Measurements from ENCODE around the gene RAB27B. TPM values are rescaled to one million over a fixed set of nuclear protein-coding genes. Genes with fewer than 3 reads are reported as not detected.

Gene RAB27B
- total and polyA plus RNA-seq, 2 of the 8 experiments (the other 6 are each of a cell fraction or from before 2014, with no cell fraction given): 0.05 to 0.60 TPM

- ChIA-PET POLR2A (ENCODE audit: partially characterized antibody) (no interaction called here), CTCF (ENCODE audit: partially characterized antibody) (interaction anchor here (0.7 kb wide), 1 partner anchor 24 kb away, joined by 3 read pairs; no protein-coding TSS in a partner anchor)
- Histone ChIP-seq H4K91ac (replicated peaks; ENCODE audit: insufficient read length, low read length) (no peak overlapping the region), H4K5ac (ENCODE audit: insufficient read length, low read depth, low read length) (no peak overlapping the region), H3K9ac (replicated peaks in 1 of 4; ENCODE audit: extremely low read depth in 1 of 4, low read depth in 3 of 4, low read length in 3 of 4) (no peak overlapping the region), H2BK12ac (ENCODE audit: low read depth, low read length) (no peak overlapping the region), H3K27me3 (replicated peaks in 1 of 4; ENCODE audit: control insufficient read depth in 3 of 4, extremely low read depth in 1 of 4, insufficient read depth in 3 of 4, low read length in 3 of 4) (no peaks in the 10 kb centered on the region), H3K79me1 (ENCODE audit: low read depth, low read length) (no peaks in the 10 kb centered on the region), H3K4ac (replicated peaks; ENCODE audit: insufficient read length, low read depth, low read length) (no peak overlapping the region), H3K4me2 (ENCODE audit: insufficient read depth in 1 of 2, low read depth in 2 of 2, low read length in 2 of 2) (no peak overlapping the region), H3K79me2 (ENCODE audit: control insufficient read depth in 1 of 2, insufficient read depth in 2 of 2, low read length in 2 of 2) (no peaks in the 10 kb centered on the region), H3K14ac (ENCODE audit: insufficient read length) (no peak overlapping the region), H3K18ac (ENCODE audit: extremely low read depth, low read length) (no peak overlapping the region), H3K23ac (ENCODE audit: insufficient read length) (no peak overlapping the region), H3K4me3 (ENCODE audit: extremely low read depth in 1 of 4, insufficient read depth in 2 of 4, low read depth in 3 of 4, low read length in 4 of 4) (no peak overlapping the region), H2BK5ac (ENCODE audit: low read depth, low read length) (no peak overlapping the region), H2AK5ac (ENCODE audit: low read depth, low read length) (no peak overlapping the region), H3K23me2 (ENCODE audit: low read depth, low read length) (no peaks in the 10 kb centered on the region), H4K8ac (ENCODE audit: extremely low read depth, insufficient read depth, low read length) (no peak overlapping the region), H2BK20ac (ENCODE audit: low read length) (no peak overlapping the region), H3K27ac (ENCODE audit: low read depth, low read length) (no peak overlapping the region), H2AFZ (ENCODE audit: low read length) (no peak overlapping the region), H3K56ac (replicated peaks; ENCODE audit: insufficient read length, low read depth, low read length) (no peak overlapping the region), H2BK15ac (ENCODE audit: low read length) (no peak overlapping the region), H4K20me1 (replicated peaks in 1 of 2; ENCODE audit: control insufficient read depth in 1 of 2, insufficient read depth in 2 of 2, low read length in 2 of 2) (no peaks in the 10 kb centered on the region), H3K9me3 (ENCODE audit: insufficient read depth in 2 of 2, low read depth in 1 of 2, low read length in 1 of 2) (no peaks in the 10 kb centered on the region), H2BK120ac (replicated peaks; ENCODE audit: low read depth, low read length) (no peak overlapping the region), H3K36me3 (ENCODE audit: control insufficient read depth in 2 of 4, insufficient read depth in 4 of 4, low read length in 3 of 4) (no peaks in the 10 kb centered on the region), H3K4me1 (replicated peaks in 1 of 4; ENCODE audit: control insufficient read depth in 3 of 4, insufficient read depth in 4 of 4, low read length in 3 of 4) (no peaks in the 10 kb centered on the region)
- WGBS, 2 experiments (ENCODE audit: extremely low coverage in 1 of 2, insufficient coverage in 1 of 2, insufficient read length in 1 of 2, insufficient replicate concordance in 2 of 2, low coverage in 1 of 2, low lambda C conversion rate in 2 of 2, missing lambda C conversion rate in 1 of 2): 90% methylated on average over 6 of the region's 6 CpGs; no CpG with 5 or more reads in 1 of the 2 experiments
- TF ChIP-seq MAFK (IDR thresholded peaks at IDR 0.05; ENCODE audit: low read depth, low read length) (no peak), RXRA (IDR thresholded peaks at IDR 0.05; ENCODE audit: insufficient read depth, low read depth, low read length) (no peak), YY1 (IDR thresholded peaks at IDR 0.05; ENCODE audit: low read depth, low read length) (no peak), CREB1 (IDR thresholded peaks at IDR 0.05) (no peak), RNF2 (IDR thresholded peaks at IDR 0.05; ENCODE audit: borderline replicate concordance, low read depth, low read length, missing control alignments, poor library complexity, severe bottlenecking) (no peak), ASH2L (IDR thresholded peaks at IDR 0.05; ENCODE audit: low read length) (no peak), SP2 (IDR thresholded peaks at IDR 0.05; ENCODE audit: low read length) (no peak), SIRT6 (IDR thresholded peaks at IDR 0.05; ENCODE audit: low read length) (no peak)
- FAIRE-seq: no peak
- no peak for DNase-seq (ENCODE audit: low read depth in 1 of 2, low spot score in 2 of 2)
These were observed 43.0 kb downstream of the RAB27B start for GRCh38 chr18:54871231-54871630.
